Measurements from ENCODE around the gene CRB3. TPM values are rescaled to one million over a fixed set of nuclear protein-coding genes. Genes with fewer than 3 reads are reported as not detected.

CRB3 gene
- total RNA-seq, 2 donors from 2014 or later: 23.1 to 39.3 TPM

DNA sequence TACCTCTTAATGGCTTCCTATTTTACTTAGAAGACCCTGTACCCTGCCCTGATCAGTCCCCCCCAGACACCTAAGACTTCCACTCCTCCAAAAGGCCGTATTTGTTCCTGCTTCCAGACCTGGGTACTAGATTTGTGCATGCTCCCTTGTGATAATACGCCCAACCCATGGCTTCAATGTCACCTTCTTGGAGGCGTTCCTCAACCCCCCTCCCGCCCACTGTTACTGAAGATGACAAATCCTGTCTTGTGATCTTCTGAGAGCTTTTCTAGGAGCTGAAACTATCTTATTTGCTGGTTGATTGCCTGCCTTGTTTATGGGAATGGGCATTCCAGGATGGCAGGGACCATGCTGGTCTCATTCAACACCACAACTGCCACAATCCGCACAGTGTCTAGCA lies 13.9 kb upstream of the CRB3 start:
- no peak for DNase-seq (ENCODE audit: low spot score)
- intact Hi-C loops (cut with DNase I): no loop called here
- Histone ChIP-seq H3K27ac (no peak overlapping the region), H3K9me3 (no peaks in the 10 kb centered on the region), H3K4me3 (no peak overlapping the region), H3K4me1 (replicated peaks) (no peaks in the 10 kb centered on the region), H3K36me3 (peaks cover 0 to 11% of the 10 kb centered on the region in 2 donors), H3K27me3 (replicated peaks; ENCODE audit: insufficient read depth) (no peaks in the 10 kb centered on the region)
- TF ChIP-seq POLR2A (IDR thresholded peaks at IDR 0.05) (no peak), POLR2AphosphoS5 (IDR thresholded peaks at IDR 0.05) (no peak)
- TF ChIP-seq, protein P1, sequence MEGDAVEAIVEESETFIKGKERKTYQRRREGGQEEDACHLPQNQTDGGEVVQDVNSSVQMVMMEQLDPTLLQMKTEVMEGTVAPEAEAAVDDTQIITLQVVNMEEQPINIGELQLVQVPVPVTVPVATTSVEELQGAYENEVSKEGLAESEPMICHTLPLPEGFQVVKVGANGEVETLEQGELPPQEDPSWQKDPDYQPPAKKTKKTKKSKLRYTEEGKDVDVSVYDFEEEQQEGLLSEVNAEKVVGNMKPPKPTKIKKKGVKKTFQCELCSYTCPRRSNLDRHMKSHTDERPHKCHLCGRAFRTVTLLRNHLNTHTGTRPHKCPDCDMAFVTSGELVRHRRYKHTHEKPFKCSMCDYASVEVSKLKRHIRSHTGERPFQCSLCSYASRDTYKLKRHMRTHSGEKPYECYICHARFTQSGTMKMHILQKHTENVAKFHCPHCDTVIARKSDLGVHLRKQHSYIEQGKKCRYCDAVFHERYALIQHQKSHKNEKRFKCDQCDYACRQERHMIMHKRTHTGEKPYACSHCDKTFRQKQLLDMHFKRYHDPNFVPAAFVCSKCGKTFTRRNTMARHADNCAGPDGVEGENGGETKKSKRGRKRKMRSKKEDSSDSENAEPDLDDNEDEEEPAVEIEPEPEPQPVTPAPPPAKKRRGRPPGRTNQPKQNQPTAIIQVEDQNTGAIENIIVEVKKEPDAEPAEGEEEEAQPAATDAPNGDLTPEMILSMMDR (IDR thresholded peaks at IDR 0.05): no peak
- WGBS: 99% methylated on average over 5 of the region's 5 CpGs

DNA sequence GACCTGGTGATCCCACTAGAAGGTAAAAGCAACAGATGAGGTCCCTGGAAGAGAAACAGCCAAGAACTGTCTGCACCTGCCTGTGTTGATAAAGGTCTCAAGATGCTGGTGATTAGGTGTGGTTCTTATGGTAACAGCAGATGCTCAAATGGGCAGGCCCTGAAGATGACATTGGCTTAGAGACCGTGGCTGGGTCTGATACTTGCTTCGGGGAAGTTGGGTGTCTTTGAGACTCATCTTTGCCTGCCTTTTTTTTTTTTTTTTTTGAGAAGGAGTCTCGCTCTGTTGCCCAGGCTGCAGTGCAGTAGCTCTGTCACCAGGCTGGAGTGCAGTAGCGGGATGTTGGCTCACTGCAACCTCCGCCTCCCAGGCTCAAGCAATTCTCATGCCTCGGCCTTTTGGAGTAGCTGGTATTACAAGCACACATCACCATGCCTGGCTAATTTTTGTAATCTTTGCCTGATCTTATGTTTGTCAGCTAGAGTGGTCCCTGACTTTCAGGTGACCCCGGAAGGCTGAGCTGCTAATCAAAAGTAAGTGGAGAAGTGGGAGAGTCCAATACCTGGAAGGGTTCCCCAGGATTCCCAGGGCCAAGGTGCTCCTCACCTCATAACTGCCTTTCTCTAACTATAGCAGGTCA lies 12.4 kb upstream of the CRB3 start:
- intact Hi-C loops (cut with DNase I): no loop called here
- TF ChIP-seq POLR2A (IDR thresholded peaks at IDR 0.05) (no peak), POLR2AphosphoS5 (IDR thresholded peaks at IDR 0.05) (no peak)
- TF ChIP-seq, protein P1 (IDR thresholded peaks at IDR 0.05): no peak
- no peaks in the 10 kb centered on the region for H3K9me3 ChIP-seq
- no peaks in the 10 kb centered on the region for H3K27me3 ChIP-seq (replicated peaks; ENCODE audit: insufficient read depth)
- WGBS: 94% methylated on average over 7 of the region's 7 CpGs
- H3K4me3 ChIP-seq: no peak overlapping the region
- H3K27ac ChIP-seq: no peak overlapping the region
- peaks cover 0 to 11% of the 10 kb centered on the region in 2 donors for H3K36me3 ChIP-seq
- DNase-seq (ENCODE audit: low spot score): no peak
- H3K4me1 ChIP-seq (replicated peaks): no peaks in the 10 kb centered on the region

DNA sequence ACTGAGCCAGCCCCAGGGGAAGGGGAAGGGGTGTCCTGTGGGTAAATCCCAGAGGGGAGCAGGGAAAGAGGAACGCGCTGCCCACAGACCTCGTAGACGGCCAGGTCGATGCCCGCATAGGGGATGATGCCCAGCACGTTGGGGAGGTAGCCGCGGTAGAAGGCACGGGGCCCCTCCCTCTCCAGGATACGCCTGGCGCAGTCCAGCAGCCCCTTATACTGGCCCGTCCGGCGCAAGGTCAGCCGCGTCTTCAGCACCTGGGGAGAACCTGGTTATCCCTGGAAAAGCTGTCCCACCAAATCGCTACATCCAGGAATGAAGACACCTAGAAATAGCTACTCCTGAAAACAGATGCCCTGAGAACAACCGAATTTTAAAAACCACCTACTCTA lies 11.9 kb upstream of the CRB3 start:
- Histone ChIP-seq H3K36me3 (peaks cover 0 to 11% of the 10 kb centered on the region in 2 donors), H3K27me3 (replicated peaks; ENCODE audit: insufficient read depth) (no peaks in the 10 kb centered on the region), H3K4me1 (replicated peaks) (no peaks in the 10 kb centered on the region), H3K4me3 (no peak overlapping the region), H3K9me3 (no peaks in the 10 kb centered on the region), H3K27ac (no peak overlapping the region)
- no peak for DNase-seq (ENCODE audit: low spot score)
- intact Hi-C loops (cut with DNase I): no loop called here
- WGBS: 97% methylated on average over 19 of the region's 19 CpGs
- no peak for TF ChIP-seq POLR2AphosphoS5 (IDR thresholded peaks at IDR 0.05)
- TF ChIP-seq, protein P1 (IDR thresholded peaks at IDR 0.05): no peak
- TF ChIP-seq POLR2A (IDR thresholded peaks at IDR 0.05): no peak

DNA sequence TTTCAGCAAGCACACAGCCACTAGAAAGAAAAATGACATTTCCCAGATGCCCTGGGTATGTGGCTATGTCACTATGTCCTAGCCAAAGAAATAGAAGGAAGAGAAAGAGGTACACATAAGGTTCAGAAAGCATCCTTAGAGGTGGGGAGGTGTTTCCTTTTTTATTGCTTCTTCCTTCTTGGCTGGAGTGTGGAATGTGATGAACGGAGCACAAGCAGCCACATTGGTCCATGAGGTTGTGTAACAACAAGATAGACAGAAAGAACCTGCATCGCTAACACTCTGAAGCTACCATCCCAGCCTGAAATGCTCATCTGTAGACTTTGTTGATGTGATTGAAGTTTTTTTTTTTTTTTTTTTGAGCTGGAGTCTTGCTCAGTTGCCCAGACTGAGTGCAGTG lies 11.2 kb upstream of the CRB3 start:
- intact Hi-C loops (cut with DNase I): no loop called here
- Histone ChIP-seq H3K27ac (no peak overlapping the region), H3K9me3 (no peaks in the 10 kb centered on the region), H3K27me3 (replicated peaks; ENCODE audit: insufficient read depth) (no peaks in the 10 kb centered on the region), H3K4me3 (no peak overlapping the region), H3K4me1 (replicated peaks) (no peaks in the 10 kb centered on the region), H3K36me3 (peaks cover 0 to 11% of the 10 kb centered on the region in 2 donors)
- no peak for DNase-seq (ENCODE audit: low spot score)
- 98% methylated on average over 2 of the region's 2 CpGs for WGBS
- TF ChIP-seq, protein P1 (IDR thresholded peaks at IDR 0.05): no peak
- TF ChIP-seq POLR2AphosphoS5 (IDR thresholded peaks at IDR 0.05): no peak
- no peak for TF ChIP-seq POLR2A (IDR thresholded peaks at IDR 0.05)

DNA sequence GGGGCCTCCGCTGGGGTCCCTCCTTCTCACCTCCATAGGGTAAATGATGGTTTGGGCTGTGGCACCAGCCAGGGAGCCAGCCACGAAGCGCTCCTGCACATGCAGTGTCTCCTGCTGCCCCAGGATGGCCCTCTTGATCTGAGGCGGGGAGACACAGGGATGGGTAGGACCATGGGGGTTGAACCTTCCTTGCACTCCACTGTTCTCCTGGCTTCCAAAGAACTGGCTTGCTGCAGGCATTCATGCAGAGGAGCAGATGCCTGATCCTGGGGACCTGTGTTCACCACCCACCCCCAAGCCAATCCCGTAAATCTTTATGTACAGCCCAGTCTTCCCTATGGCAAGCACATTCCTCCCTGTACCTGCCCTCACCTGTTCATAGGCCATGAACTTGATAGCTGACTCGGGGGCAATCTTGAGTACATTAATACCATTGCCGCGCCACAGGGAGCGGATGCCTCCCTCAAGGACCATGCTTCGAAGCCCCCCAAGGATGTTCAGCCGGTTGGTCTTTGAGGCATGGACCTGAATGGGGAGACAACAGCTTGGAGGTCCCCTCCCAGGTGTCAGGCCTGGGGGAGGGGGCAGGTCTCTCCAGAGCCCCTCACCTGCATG lies 10.0 kb upstream of the CRB3 start:
- intact Hi-C loops (cut with DNase I): no loop called here
- Histone ChIP-seq H3K36me3 (peaks cover 0 to 11% of the 10 kb centered on the region in 2 donors), H3K9me3 (no peaks in the 10 kb centered on the region), H3K4me3 (no peak overlapping the region), H3K27me3 (replicated peaks; ENCODE audit: insufficient read depth) (no peaks in the 10 kb centered on the region), H3K27ac (no peak overlapping the region), H3K4me1 (replicated peaks) (no peaks in the 10 kb centered on the region)
- 96% methylated on average over 11 of the region's 11 CpGs for WGBS
- TF ChIP-seq POLR2A (IDR thresholded peaks at IDR 0.05) (no peak), POLR2AphosphoS5 (IDR thresholded peaks at IDR 0.05) (no peak)
- TF ChIP-seq, protein P1 (IDR thresholded peaks at IDR 0.05): no peak
- DNase-seq (ENCODE audit: low spot score): no peak

Measured in prostate gland (tissue), 2 donors.